H9 (cell line): ENCODE data around the gene KAZN. TPM values are rescaled to one million over a fixed set of nuclear protein-coding genes. Genes with fewer than 3 reads are reported as not detected.

ENCODE experiments used
- DNase-seq: peaks from one replicate; pipeline ENCODE4 v3.0.0-alpha.2; 2017
- H2AFZ ChIP-seq: one replicate; pipeline ENCODE4 v1.6.1; 2013; ENCODE audit warnings: mild to moderate bottlenecking, low read length, control low read depth, moderate library complexity
- H2AK5ac ChIP-seq: 2 replicates; pipeline ENCODE4 v1.6.1; 2013; ENCODE audit warnings: low read length, control low read depth, mixed read lengths; ENCODE audit not compliant: insufficient read length
- H2BK120ac ChIP-seq: one replicate; pipeline ENCODE4 v1.6.1; 2013; ENCODE audit warnings: low read depth, mild to moderate bottlenecking, low read length, control low read depth, inconsistent platforms; ENCODE audit not compliant: poor library complexity, severe bottlenecking
- H2BK12ac ChIP-seq: 2 replicates; pipeline ENCODE4 v1.6.1; 2013; ENCODE audit warnings: low read length, control low read depth, mixed read lengths, low read depth; ENCODE audit not compliant: insufficient read length
- H2BK15ac ChIP-seq: 2 replicates; pipeline ENCODE4 v1.6.1; 2013; ENCODE audit warnings: low read depth, low read length, control low read depth
- H2BK20ac ChIP-seq: one replicate; pipeline ENCODE4 v1.6.1; 2013; ENCODE audit warnings: low read depth, mild to moderate bottlenecking, low read length, control low read depth, inconsistent platforms; ENCODE audit not compliant: poor library complexity, severe bottlenecking
- H2BK5ac ChIP-seq: 2 replicates; pipeline ENCODE4 v1.6.1; 2013; ENCODE audit warnings: low read length, control low read depth, mixed read lengths; ENCODE audit not compliant: insufficient read length
- H3K14ac ChIP-seq: 2 replicates; pipeline ENCODE4 v1.6.1; 2013; ENCODE audit warnings: low read length, control low read depth; ENCODE audit not compliant: insufficient read depth
- H3K18ac ChIP-seq: 2 replicates; pipeline ENCODE4 v1.6.1; 2013; ENCODE audit warnings: low read depth, mild to moderate bottlenecking, mixed read lengths, low read length, control low read depth; ENCODE audit not compliant: insufficient read length
- H3K23ac ChIP-seq: 2 replicates; pipeline ENCODE4 v1.6.1; 2013; ENCODE audit warnings: low read length, control low read depth, mixed read lengths, low read depth; ENCODE audit not compliant: insufficient read length
- H3K23me2 ChIP-seq: 2 replicates; pipeline ENCODE4 v1.6.1; 2013; ENCODE audit warnings: low read depth, mild to moderate bottlenecking, mixed read lengths, low read length, control low read depth; ENCODE audit not compliant: insufficient read length, poor library complexity, severe bottlenecking
- H3K27ac ChIP-seq: 2 replicates; pipeline ENCODE4 v1.5.1; 2013; ENCODE audit warnings: low read length, control low read depth, mixed read lengths, low read depth; ENCODE audit not compliant: insufficient read length
- H3K27me3 ChIP-seq: 2 replicates; pipeline ENCODE4 v1.6.1; 2013; ENCODE audit warnings: low read length, control low read depth, inconsistent platforms; ENCODE audit not compliant: insufficient read depth
- H3K4ac ChIP-seq: 2 replicates; pipeline ENCODE4 v1.6.1; 2013; ENCODE audit warnings: low read depth, mild to moderate bottlenecking, control low read depth, inconsistent platforms, low read length, moderate library complexity
- H3K4me1 ChIP-seq: 2 replicates; pipeline ENCODE4 v1.6.1; 2013; ENCODE audit warnings: low read length, control low read depth, inconsistent platforms; ENCODE audit not compliant: insufficient read depth
- H3K4me2 ChIP-seq: 2 replicates; pipeline ENCODE4 v1.6.1; 2013; ENCODE audit warnings: low read length, control low read depth, mixed read lengths; ENCODE audit not compliant: insufficient read length, insufficient read depth
- H3K56ac ChIP-seq: 2 replicates; pipeline ENCODE4 v1.6.1; 2013; ENCODE audit warnings: low read depth, mild to moderate bottlenecking, mixed read lengths, low read length, control low read depth; ENCODE audit not compliant: insufficient read length
- H3K79me1 ChIP-seq: 2 replicates; pipeline ENCODE4 v1.6.1; 2013; ENCODE audit warnings: low read depth, mild to moderate bottlenecking, moderate library complexity, low read length, control low read depth, inconsistent platforms; ENCODE audit not compliant: insufficient read depth, poor library complexity, severe bottlenecking
- H3K79me2 ChIP-seq: 2 replicates; pipeline ENCODE4 v1.6.1; 2013; ENCODE audit warnings: low read length, control low read depth, inconsistent platforms; ENCODE audit not compliant: insufficient read depth
- H3K9ac ChIP-seq: 2 replicates; pipeline ENCODE4 v1.6.1; 2013; ENCODE audit warnings: low read length, control low read depth, mixed read lengths; ENCODE audit not compliant: insufficient read length; ENCODE audit errors: extremely low read depth
- H3K9me3 ChIP-seq: one replicate; pipeline ENCODE4 v1.6.1; 2013; ENCODE audit warnings: low read depth, low read length, inconsistent platforms; ENCODE audit not compliant: control insufficient read depth
- H3T11ph ChIP-seq: one replicate; pipeline ENCODE4 v1.6.1; 2013; ENCODE audit warnings: mild to moderate bottlenecking, low read length, control low read depth, inconsistent platforms
- H4K20me1 ChIP-seq: one replicate; pipeline ENCODE4 v1.6.1; 2013; ENCODE audit not compliant: control insufficient read depth, insufficient read length, insufficient read depth
- H4K5ac ChIP-seq: 2 replicates; pipeline ENCODE4 v1.6.1; 2013; ENCODE audit warnings: low read depth, mild to moderate bottlenecking, mixed read lengths, low read length, control low read depth; ENCODE audit not compliant: insufficient read length
- H4K8ac ChIP-seq: replicated peaks from 2 replicates; pipeline ENCODE4 v1.6.1; 2013; ENCODE audit warnings: low read length, control low read depth, mixed read lengths, low read depth; ENCODE audit not compliant: insufficient read length
- H4K91ac ChIP-seq: 2 replicates; pipeline ENCODE4 v1.6.1; 2013; ENCODE audit warnings: low read depth, mild to moderate bottlenecking, moderate library complexity, mixed read lengths, low read length, control low read depth; ENCODE audit not compliant: insufficient read length
- H3K27ac Mint-ChIP-seq, 3 experiments: 2 replicates in 2 of 3; 3 replicates in 1 of 3; pipeline ENCODE4 v1.8.0; 2020 to 2021; ENCODE audit warnings: mixed read lengths in 3 of 3, mild to moderate bottlenecking in 1 of 3, moderate library complexity in 1 of 3
- H3K27me3 Mint-ChIP-seq: 2 replicates; pipeline ENCODE4 v1.8.0; 2021; ENCODE audit warnings: low read depth, mild to moderate bottlenecking, moderate library complexity, mixed read lengths
- H3K36me3 Mint-ChIP-seq, 3 experiments: 2 replicates in 2 of 3; 3 replicates in 1 of 3; pipeline ENCODE4 v1.8.0; 2020 to 2021; ENCODE audit warnings: low read depth in 3 of 3, mixed read lengths in 3 of 3; ENCODE audit not compliant: insufficient read depth in 1 of 3
- H3K4me1 Mint-ChIP-seq, 2 experiments: 2 replicates each; pipeline ENCODE4 v1.8.0; 2020; ENCODE audit warnings: mixed read lengths in 2 of 2
- H3K4me3 Mint-ChIP-seq, 2 experiments: 2 replicates in 1 of 2; 3 replicates in 1 of 2; pipeline ENCODE4 v1.8.0; 2020 to 2021; ENCODE audit warnings: mild to moderate bottlenecking in 2 of 2, mixed read lengths in 2 of 2, moderate library complexity in 1 of 2
- H3K9me3 Mint-ChIP-seq, 2 experiments: 2 replicates in 1 of 2; 3 replicates in 1 of 2; pipeline ENCODE4 v1.8.0; 2020; ENCODE audit warnings: mild to moderate bottlenecking in 2 of 2, mixed read lengths in 2 of 2, moderate library complexity in 1 of 2
- CTCF ChIP-seq: fragments of 200-600 bp; sonication (generic); conservative IDR thresholded peaks from 3 replicates; pipeline ENCODE4 v1.8.0; 2021; ENCODE audit warnings: antibody characterized with exemption, mild to moderate bottlenecking
- WGBS: extraction: QIAGEN DNeasy Blood & Tissue Kit; methylation state at CpG from one replicate; pipeline ENCODE4 v1.1.7; 2013; ENCODE audit warnings: missing lambda C conversion rate, low lambda C conversion rate, mixed read lengths; ENCODE audit not compliant: insufficient read length; ENCODE audit errors: extremely low coverage; 5-methylcytosine and 5-hydroxymethylcytosine counted together
- total RNA-seq: library from RNA; stranded (reverse); gene quantifications from 2 replicates; pipeline ENCODE4 v1.2.1, GENCODE V29; 2021

Gene KAZN
- total RNA-seq, 1 experiment from 2014 or later = 7.6 TPM

- no peak overlapping the region for H2BK20ac ChIP-seq
- H3K4me2 ChIP-seq = no peak overlapping the region
Observed at GRCh38 chr1:15033264-15033663, 434.8 kb downstream of the KAZN start.

More at GRCh38 chr1:15033264-15033663, 434.8 kb downstream of the KAZN start:
- DNase-seq = no peak
- H3K36me3 Mint-ChIP-seq = no peaks in the 10 kb centered on the region
- H3K4me1 Mint-ChIP-seq = peaks cover 18 to 26% of the 10 kb centered on the region in 2 experiments
- Histone ChIP-seq H4K20me1 (no peaks in the 10 kb centered on the region), H3K14ac (no peak overlapping the region), H3K4me1 (peaks cover 7% of the 10 kb centered on the region; the same call in 1 of the 2 replicates), H4K5ac (no peak overlapping the region), H4K8ac (no peak overlapping the region), H3K27me3 (no peaks in the 10 kb centered on the region), H3T11ph (no peak overlapping the region), H3K9ac (no peak overlapping the region), H4K91ac (no peak overlapping the region), H3K56ac (no peak overlapping the region), H3K18ac (no peak overlapping the region), H2AK5ac (no peak overlapping the region), H3K9me3 (no peaks in the 10 kb centered on the region), H3K27ac (no peak overlapping the region), H3K79me1 (no peaks in the 10 kb centered on the region), H3K23me2 (no peaks in the 10 kb centered on the region), H3K23ac (no peak overlapping the region), H2BK5ac (no peak overlapping the region), H3K4ac (no peak overlapping the region), H2BK120ac (no peak overlapping the region), H2BK15ac (no peak overlapping the region), H2AFZ (no peak overlapping the region), H3K79me2 (no peaks in the 10 kb centered on the region), H2BK12ac (no peak overlapping the region)
- no peaks in the 10 kb centered on the region for H3K9me3 Mint-ChIP-seq
- peak overlapping the region in 1 of 3 experiments; percentile 57; a peak in 1 of 7 replicates for H3K27ac Mint-ChIP-seq
- TF ChIP-seq CTCF = peak; percentile 24; the same call in 1 of the 3 replicates
- no CpG with 5 or more reads among the region's 4 CpGs for WGBS
- H3K27me3 Mint-ChIP-seq = no peaks in the 10 kb centered on the region
- no peak overlapping the region for H3K4me3 Mint-ChIP-seq
